Measurements from ENCODE around the gene RFX1.

Gene RFX1

GRCh38 chr19:13942023-13942684, 64.0 kb downstream of the RFX1 start:
- no peak for TF ChIP-seq PAX5 (IDR thresholded peaks at IDR 0.05; ENCODE audit: insufficient read depth, low read length, severe bottlenecking)
- TF ChIP-seq POLR2AphosphoS5 (IDR thresholded peaks at IDR 0.05; ENCODE audit: low read depth, low read length) = no peak
- TF ChIP-seq POLR2A (IDR thresholded peaks at IDR 0.05; ENCODE audit: low read depth, low read length) = no peak
- TF ChIP-seq SPI1 (IDR thresholded peaks at IDR 0.05; ENCODE audit: low read depth, low read length) = no peak
- no peak for TF ChIP-seq POU2F2 (IDR thresholded peaks at IDR 0.05; ENCODE audit: low read depth, low read length)
- TF ChIP-seq TAF1 (IDR thresholded peaks at IDR 0.05; ENCODE audit: low read depth, low read length) = no peak
- DNase-seq (ENCODE audit: insufficient read length, low spot score) (no peak), FAIRE-seq (no peak)

- FAIRE-seq (no peak), DNase-seq (ENCODE audit: insufficient read length, low spot score) (no peak)
- TF ChIP-seq POLR2AphosphoS5 (IDR thresholded peaks at IDR 0.05; ENCODE audit: low read depth, low read length) (no peak), POLR2A (IDR thresholded peaks at IDR 0.05; ENCODE audit: low read depth, low read length) (no peak), SPI1 (IDR thresholded peaks at IDR 0.05; ENCODE audit: low read depth, low read length) (no peak), POU2F2 (IDR thresholded peaks at IDR 0.05; ENCODE audit: low read depth, low read length) (no peak), TAF1 (IDR thresholded peaks at IDR 0.05; ENCODE audit: low read depth, low read length) (no peak), PAX5 (IDR thresholded peaks at IDR 0.05; ENCODE audit: insufficient read depth, low read length, severe bottlenecking) (no peak)
These were observed 67.6 kb downstream of the RFX1 start, which contains the start of gene PODNL1 for GRCh38 chr19:13938301-13939064. PODNL1 (minus strand) TSS chr19:13938417; CDS start chr19:13938181, 236 bp downstream.

GRCh38 chr19:13937479-13938300, 68.4 kb downstream of the RFX1 start:
- no peak for FAIRE-seq
- TF ChIP-seq POU2F2 (IDR thresholded peaks at IDR 0.05; ENCODE audit: low read depth, low read length) (no peak), POLR2A (IDR thresholded peaks at IDR 0.05; ENCODE audit: low read depth, low read length) (no peak), TAF1 (IDR thresholded peaks at IDR 0.05; ENCODE audit: low read depth, low read length) (no peak), PAX5 (IDR thresholded peaks at IDR 0.05; ENCODE audit: insufficient read depth, low read length, severe bottlenecking) (no peak), SPI1 (IDR thresholded peaks at IDR 0.05; ENCODE audit: low read depth, low read length) (no peak), POLR2AphosphoS5 (IDR thresholded peaks at IDR 0.05; ENCODE audit: low read depth, low read length) (no peak)
- DNase-seq (ENCODE audit: insufficient read length, low spot score) = no peak

- TF ChIP-seq POU2F2 (IDR thresholded peaks at IDR 0.05; ENCODE audit: low read depth, low read length) (no peak), SPI1 (IDR thresholded peaks at IDR 0.05; ENCODE audit: low read depth, low read length) (no peak), POLR2A (IDR thresholded peaks at IDR 0.05; ENCODE audit: low read depth, low read length) (no peak), PAX5 (IDR thresholded peaks at IDR 0.05; ENCODE audit: insufficient read depth, low read length, severe bottlenecking) (no peak), TAF1 (IDR thresholded peaks at IDR 0.05; ENCODE audit: low read depth, low read length) (no peak), POLR2AphosphoS5 (IDR thresholded peaks at IDR 0.05; ENCODE audit: low read depth, low read length) (no peak)
- FAIRE-seq (no peak), DNase-seq (ENCODE audit: insufficient read length, low spot score) (no peak)
These were observed 70.2 kb downstream of the RFX1 start for GRCh38 chr19:13935765-13936510.

- TF ChIP-seq SPI1 (IDR thresholded peaks at IDR 0.05; ENCODE audit: low read depth, low read length) (no peak), POLR2AphosphoS5 (IDR thresholded peaks at IDR 0.05; ENCODE audit: low read depth, low read length) (no peak), POU2F2 (IDR thresholded peaks at IDR 0.05; ENCODE audit: low read depth, low read length) (no peak), PAX5 (IDR thresholded peaks at IDR 0.05; ENCODE audit: insufficient read depth, low read length, severe bottlenecking) (no peak), POLR2A (IDR thresholded peaks at IDR 0.05; ENCODE audit: low read depth, low read length) (no peak), TAF1 (IDR thresholded peaks at IDR 0.05; ENCODE audit: low read depth, low read length) (no peak)
- FAIRE-seq (peak; percentile 13), DNase-seq (ENCODE audit: insufficient read length, low spot score) (no peak)
These were observed 71.4 kb downstream of the RFX1 start for GRCh38 chr19:13934785-13935109.

- FAIRE-seq = no peak
These were observed 73.2 kb downstream of the RFX1 start for GRCh38 chr19:13932911-13933393.

GRCh38 chr19:13932149-13932637, 73.9 kb downstream of the RFX1 start:
- TF ChIP-seq POLR2AphosphoS5 (IDR thresholded peaks at IDR 0.05; ENCODE audit: low read depth, low read length) (no peak), SPI1 (IDR thresholded peaks at IDR 0.05; ENCODE audit: low read depth, low read length) (no peak), TAF1 (IDR thresholded peaks at IDR 0.05; ENCODE audit: low read depth, low read length) (no peak), PAX5 (IDR thresholded peaks at IDR 0.05; ENCODE audit: insufficient read depth, low read length, severe bottlenecking) (no peak), POLR2A (IDR thresholded peaks at IDR 0.05; ENCODE audit: low read depth, low read length) (no peak)
- DNase-seq (ENCODE audit: insufficient read length, low spot score) = no peak
- FAIRE-seq = no peak

More at GRCh38 chr19:13932911-13933393, 73.2 kb downstream of the RFX1 start:
- no peak for TF ChIP-seq POLR2AphosphoS5 (IDR thresholded peaks at IDR 0.05; ENCODE audit: low read depth, low read length)
- TF ChIP-seq TAF1 (IDR thresholded peaks at IDR 0.05; ENCODE audit: low read depth, low read length) = no peak
- TF ChIP-seq POLR2A (IDR thresholded peaks at IDR 0.05; ENCODE audit: low read depth, low read length) = no peak
- TF ChIP-seq SPI1 (IDR thresholded peaks at IDR 0.05; ENCODE audit: low read depth, low read length) = no peak
- TF ChIP-seq POU2F2 (IDR thresholded peaks at IDR 0.05; ENCODE audit: low read depth, low read length) = no peak
- TF ChIP-seq PAX5 (IDR thresholded peaks at IDR 0.05; ENCODE audit: insufficient read depth, low read length, severe bottlenecking) = no peak
- no peak for DNase-seq (ENCODE audit: insufficient read length, low spot score)
